ENCODE results near the gene MORN1. TPM values are rescaled to one million over a fixed set of nuclear protein-coding genes. Genes with fewer than 3 reads are reported as not detected.

The MORN1 gene
- total RNA-seq, 1 donor from 2014 or later, result 5.3 TPM

DNA sequence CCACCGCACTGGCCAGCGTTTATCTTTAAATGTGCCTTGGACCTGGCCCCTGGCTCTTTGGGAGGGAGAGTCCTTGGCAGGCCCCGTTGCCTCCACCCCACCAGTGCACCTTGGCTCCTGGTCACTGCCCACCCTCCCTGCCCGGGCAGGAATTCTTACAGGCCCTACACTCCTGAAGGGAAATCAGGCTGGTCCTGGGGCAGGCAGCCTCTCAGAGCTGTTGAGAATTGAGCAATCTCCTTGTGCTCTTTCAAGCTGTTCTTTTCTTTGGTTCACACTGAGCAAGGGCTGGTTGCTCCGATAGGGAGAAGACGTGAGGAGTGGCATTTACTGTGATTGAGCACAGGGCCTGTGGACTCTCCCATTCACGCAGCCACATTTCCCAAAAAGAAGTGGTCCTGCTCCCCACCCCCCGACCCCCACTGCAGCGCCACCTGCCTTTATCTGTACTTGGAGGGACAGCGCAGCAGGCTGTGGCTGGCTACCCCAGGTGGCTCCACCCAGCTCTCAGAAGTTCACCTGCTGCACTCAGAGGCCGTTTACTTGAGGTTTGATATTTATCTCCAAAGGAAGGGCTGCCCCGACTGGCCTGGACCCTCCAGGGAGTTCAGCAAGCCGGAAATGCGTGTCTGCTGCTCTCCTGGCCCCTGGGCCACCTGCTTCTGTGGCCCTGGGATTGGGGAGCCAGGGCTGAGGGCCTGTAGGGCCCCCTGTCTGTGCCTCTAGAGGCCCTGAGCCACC, 115.4 kb downstream of the MORN1 start:
- peak; percentile 47 for ATAC-seq
- DNase-seq, result peak; percentile 56
- intact Hi-C loops (cut with micrococcal nuclease), result no loop called here

GRCh38 chr1:2274929-2275475, 116.4 kb downstream of the MORN1 start:
- DNase-seq (peak; percentile 51), ATAC-seq (no peak)
- intact Hi-C loops (cut with micrococcal nuclease), result no loop called here

DNA sequence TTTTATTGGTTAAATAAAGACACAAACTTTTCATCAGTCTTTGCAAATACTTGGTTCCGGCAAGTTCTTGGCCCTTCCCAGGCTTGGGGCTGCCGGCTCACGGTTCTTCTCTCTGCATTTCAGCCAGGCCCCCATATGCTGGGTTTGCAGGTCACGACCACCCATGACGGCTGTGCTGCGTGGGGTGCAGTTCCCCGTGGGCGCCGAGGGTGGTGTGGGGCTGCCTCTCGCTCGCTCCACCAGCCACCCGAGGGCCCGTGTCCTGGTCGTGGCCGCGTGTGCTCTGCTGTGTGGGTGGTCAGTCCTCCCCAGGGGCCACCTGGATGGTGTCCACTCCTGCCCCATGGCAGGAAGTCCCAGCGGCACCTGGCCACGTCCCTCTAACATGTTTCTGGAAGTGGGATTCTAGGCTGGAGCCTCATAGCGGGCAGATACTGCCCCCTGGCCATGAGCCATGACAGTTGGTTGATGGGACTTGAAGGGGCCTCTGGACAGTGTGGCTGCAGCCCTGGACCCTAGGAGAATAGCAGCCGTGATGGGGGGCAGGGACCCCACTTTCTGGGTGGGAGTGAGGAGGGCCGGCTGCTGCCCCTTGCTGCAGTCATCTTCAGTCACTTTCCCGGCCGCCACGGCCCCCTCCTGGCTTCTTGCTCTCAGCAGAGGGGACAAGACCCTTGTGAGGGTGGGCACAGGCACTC, 117.0 kb downstream of the MORN1 start:
- no peak for ATAC-seq
- peak; percentile 34 for DNase-seq
- intact Hi-C loops (cut with micrococcal nuclease), result no loop called here

- ATAC-seq (peak; percentile 25), DNase-seq (peak; percentile 55)
- intact Hi-C loops (cut with micrococcal nuclease), result no loop called here
Observed at GRCh38 chr1:2273401-2274090, 117.8 kb downstream of the MORN1 start.

- ATAC-seq, result no peak
- intact Hi-C loops (cut with micrococcal nuclease), result no loop called here
- DNase-seq, result no peak
Observed at GRCh38 chr1:2272686-2273400, 118.5 kb downstream of the MORN1 start.

DNA sequence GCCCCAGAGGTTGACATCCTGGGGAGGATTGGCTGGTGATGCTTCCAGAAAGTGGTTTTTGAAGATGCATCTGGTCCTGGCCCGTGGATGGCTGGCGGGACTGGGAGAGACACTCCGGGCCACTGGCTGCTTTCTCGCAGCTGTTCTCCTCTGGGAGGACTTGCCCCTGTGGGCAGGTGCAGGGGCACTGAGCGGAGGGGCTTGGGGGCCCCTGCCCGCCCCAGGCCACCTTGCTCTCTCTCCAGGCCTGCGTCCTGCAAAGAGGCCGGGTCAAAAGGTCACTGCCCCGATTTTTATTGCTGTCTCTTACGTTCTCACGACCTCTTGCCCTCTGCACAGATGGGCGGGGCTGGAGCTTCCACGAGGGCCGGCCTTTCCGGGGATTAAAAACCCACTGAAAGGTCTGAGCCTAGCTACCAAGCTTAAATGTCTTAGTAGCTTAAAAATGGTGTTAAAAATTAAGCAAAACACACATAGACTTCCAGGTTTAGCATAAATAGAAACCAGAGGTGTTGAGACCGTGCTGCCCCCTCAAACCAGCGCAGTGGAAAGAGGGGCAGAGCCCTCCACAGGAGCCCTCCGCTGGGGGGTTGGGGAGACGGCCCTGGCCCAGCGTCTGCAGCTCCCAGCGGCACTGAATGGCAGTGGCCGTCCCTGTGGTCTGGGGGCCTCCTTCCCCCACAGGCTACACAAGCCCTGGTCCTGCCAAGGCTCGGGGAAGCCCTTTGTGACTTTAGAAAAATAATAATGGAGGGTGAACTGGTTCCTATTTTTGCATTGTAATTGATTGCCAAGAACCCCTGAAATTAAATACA, 119.3 kb downstream of the MORN1 start:
- peak; percentile 47 for DNase-seq
- no peak for ATAC-seq
- intact Hi-C loops (cut with micrococcal nuclease), result no loop called here

Other genes starting within 250 kb of the MORN1 start
- gene FAAP20, start 196.8 kb downstream of the MORN1 start, total RNA-seq, result 38.4 TPM
- 35.3 TPM for gene SKI, start 163.2 kb downstream of the MORN1 start, total RNA-seq
- 98.1 TPM for gene RER1, start 287 bp upstream of the MORN1 start, total RNA-seq
- 13.7 TPM for gene PEX10, start 21.0 kb upstream of the MORN1 start, total RNA-seq
- 0.25 TPM for gene PLCH2, start 84.7 kb upstream of the MORN1 start, total RNA-seq
- gene PANK4, start 135.0 kb upstream of the MORN1 start, total RNA-seq, result 50.2 TPM
- gene HES5, start 138.7 kb upstream of the MORN1 start, total RNA-seq, result 1.7 TPM
- 16.0 TPM for gene TNFRSF14, start 164.8 kb upstream of the MORN1 start, total RNA-seq
- 11.2 TPM for gene PRXL2B, start 195.2 kb upstream of the MORN1 start, total RNA-seq
- gene MMEL1, start 241.5 kb upstream of the MORN1 start, total RNA-seq, result not detected

Measured in left ventricle myocardium superior (tissue), 1 donor.